OCI-LY3 (cell line): Measurements from ENCODE around the gene LYPD3.
"Not testable (repeated sequence)": the region's sequence is repeated elsewhere in the genome, so short reads cannot be mapped to it uniquely, and the experiment has no call there.

ENCODE experiments used
- EZH2phosphoT487 ChIP-seq: fragments of 200-600 bp; shearing (Covaris generic); IDR thresholded peaks from 2 replicates; pipeline ENCODE4 v1.6.1; 2018; ENCODE audit warnings: antibody characterized with exemption, mixed run types, low read depth
- TF ChIP-seq, protein P1 (sequence below): fragments of 200-600, 300-600 bp; sonication (generic); IDR thresholded peaks from 2 replicates; pipeline ENCODE4 v1.5.1; 2014; ENCODE audit warnings: antibody characterized with exemption, low read length, low read depth

DNA sequence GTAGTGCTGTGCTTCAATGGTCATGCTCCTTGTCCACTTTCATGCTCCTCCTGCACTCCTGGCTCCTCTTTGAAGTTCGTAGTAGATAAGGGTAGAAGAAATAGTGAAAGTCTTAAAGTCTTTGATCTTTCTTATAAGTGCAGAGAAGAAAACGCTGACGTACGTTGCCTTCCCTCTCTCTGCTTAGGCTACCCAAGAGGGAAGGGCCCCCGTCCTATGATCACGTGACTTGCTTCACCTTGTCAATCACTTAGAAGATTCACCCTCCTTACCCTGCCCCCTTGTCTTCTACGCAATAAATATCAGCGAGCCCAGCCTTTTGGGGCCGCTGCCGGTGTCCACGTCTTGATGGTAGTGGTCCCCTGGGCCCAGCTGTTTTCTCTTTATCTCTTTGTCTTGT lies 28.1 kb downstream of the LYPD3 start:
- TF ChIP-seq, protein P1, sequence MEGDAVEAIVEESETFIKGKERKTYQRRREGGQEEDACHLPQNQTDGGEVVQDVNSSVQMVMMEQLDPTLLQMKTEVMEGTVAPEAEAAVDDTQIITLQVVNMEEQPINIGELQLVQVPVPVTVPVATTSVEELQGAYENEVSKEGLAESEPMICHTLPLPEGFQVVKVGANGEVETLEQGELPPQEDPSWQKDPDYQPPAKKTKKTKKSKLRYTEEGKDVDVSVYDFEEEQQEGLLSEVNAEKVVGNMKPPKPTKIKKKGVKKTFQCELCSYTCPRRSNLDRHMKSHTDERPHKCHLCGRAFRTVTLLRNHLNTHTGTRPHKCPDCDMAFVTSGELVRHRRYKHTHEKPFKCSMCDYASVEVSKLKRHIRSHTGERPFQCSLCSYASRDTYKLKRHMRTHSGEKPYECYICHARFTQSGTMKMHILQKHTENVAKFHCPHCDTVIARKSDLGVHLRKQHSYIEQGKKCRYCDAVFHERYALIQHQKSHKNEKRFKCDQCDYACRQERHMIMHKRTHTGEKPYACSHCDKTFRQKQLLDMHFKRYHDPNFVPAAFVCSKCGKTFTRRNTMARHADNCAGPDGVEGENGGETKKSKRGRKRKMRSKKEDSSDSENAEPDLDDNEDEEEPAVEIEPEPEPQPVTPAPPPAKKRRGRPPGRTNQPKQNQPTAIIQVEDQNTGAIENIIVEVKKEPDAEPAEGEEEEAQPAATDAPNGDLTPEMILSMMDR = not testable (repeated sequence)
- not testable (repeated sequence) for TF ChIP-seq EZH2phosphoT487
